Fibroblast of pulmonary artery (primary cell): ENCODE results near the gene NUTM1.

ENCODE experiments used
- DNase-seq: peaks from one replicate; pipeline ENCODE4 v3.0.0-alpha.2; 2010; ENCODE audit warnings: low read depth
- H3K4me3 ChIP-seq: replicated peaks from 2 replicates; pipeline ENCODE4 v1.5.1; 2011; ENCODE audit warnings: low read depth, mild to moderate bottlenecking, control low read depth, low read length, moderate library complexity
- TF ChIP-seq, protein P1 (sequence below): IDR thresholded peaks from 2 replicates; pipeline ENCODE4 v1.5.1; 2011; ENCODE audit warnings: mild to moderate bottlenecking, control low read depth, low read length, inconsistent platforms; ENCODE audit errors: missing control alignments

NUTM1 gene

DNA sequence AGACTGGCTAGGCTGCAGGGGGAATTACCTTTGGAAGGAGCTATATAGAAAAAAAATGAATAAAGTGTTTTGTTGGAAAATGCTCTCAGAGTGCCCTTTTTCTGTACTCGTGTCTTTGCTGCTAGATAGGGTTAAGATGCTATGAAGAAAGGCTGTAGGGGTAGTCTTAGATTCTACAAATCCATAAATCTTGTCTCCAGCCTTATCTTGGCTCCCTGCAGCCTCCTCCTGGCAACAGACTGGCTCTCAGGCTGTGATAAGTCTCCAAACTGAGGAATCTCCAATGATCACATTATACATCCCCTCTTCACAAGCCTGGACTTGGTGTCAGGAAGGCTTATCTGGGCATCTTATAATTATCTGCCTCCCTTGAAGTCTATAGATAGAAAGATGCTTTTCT is 14.5 kb downstream of the NUTM1 start:
- no peak overlapping the region for H3K4me3 ChIP-seq
- DNase-seq: no peak
- TF ChIP-seq, protein P1, sequence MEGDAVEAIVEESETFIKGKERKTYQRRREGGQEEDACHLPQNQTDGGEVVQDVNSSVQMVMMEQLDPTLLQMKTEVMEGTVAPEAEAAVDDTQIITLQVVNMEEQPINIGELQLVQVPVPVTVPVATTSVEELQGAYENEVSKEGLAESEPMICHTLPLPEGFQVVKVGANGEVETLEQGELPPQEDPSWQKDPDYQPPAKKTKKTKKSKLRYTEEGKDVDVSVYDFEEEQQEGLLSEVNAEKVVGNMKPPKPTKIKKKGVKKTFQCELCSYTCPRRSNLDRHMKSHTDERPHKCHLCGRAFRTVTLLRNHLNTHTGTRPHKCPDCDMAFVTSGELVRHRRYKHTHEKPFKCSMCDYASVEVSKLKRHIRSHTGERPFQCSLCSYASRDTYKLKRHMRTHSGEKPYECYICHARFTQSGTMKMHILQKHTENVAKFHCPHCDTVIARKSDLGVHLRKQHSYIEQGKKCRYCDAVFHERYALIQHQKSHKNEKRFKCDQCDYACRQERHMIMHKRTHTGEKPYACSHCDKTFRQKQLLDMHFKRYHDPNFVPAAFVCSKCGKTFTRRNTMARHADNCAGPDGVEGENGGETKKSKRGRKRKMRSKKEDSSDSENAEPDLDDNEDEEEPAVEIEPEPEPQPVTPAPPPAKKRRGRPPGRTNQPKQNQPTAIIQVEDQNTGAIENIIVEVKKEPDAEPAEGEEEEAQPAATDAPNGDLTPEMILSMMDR: no peak

DNA sequence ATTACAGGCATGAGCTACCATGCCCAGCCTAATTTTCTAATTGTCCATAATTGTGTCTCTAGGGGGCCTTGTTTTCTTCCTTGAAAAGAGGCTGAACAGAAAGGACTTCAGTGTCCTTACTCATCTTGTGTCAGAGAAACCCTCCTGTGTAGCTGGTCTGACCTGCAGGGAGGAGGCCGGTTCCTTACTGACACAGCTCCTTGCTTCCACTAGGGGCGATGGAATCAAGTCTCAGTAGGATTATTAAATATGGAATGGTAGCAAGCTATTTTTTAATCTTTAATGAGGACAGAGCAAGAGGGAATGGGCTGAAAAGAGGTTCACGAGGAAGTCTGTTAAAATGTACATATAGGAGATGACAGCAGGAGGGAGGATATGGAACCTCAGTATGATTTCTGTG is 15.3 kb downstream of the NUTM1 start:
- DNase-seq: no peak
- H3K4me3 ChIP-seq: no peak overlapping the region
- TF ChIP-seq, protein P1: peak; percentile 33

DNA sequence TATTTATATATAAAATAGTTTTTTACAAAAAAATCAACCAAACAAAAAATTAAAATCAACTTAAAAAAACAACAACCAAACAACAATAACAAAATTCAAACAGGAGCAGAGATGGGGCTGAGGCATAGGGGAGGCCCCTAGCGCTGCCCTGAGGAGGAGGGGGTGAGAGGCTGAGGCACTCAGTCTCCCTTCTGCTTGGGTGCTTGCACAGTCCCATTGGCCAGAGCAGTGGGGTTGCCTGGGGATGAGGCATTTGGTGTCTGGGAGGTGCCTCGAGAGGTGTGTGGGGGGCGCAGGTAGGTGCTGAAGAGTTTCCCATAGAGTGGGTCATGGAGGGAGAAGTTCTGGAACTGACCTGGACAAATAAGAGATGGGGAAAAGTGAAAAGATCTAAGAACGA is 15.8 kb downstream of the NUTM1 start:
- no peak for DNase-seq
- no peak overlapping the region for H3K4me3 ChIP-seq
- TF ChIP-seq, protein P1: no peak

DNA sequence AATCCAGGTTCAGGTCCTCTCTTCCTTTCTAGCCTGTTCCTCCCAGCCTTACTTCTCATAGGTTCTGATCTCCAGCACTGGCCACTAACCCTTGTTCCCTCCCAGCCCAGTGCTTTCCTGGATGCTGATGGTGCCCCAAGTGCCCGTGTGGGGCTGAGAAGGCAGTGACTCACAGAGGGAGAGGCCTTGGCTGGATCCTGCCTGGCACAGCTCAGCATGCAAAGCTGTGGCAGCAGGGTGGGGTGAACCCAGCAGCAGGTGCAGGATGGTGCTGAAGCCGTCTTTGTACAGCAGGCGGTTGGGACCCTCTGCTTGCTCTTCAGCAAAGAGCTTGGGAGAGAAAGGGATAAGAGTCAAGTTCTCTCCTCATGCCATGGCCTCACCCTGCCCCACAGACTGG is 16.3 kb downstream of the NUTM1 start:
- DNase-seq: no peak
- H3K4me3 ChIP-seq: no peak overlapping the region
- TF ChIP-seq, protein P1: no peak

DNA sequence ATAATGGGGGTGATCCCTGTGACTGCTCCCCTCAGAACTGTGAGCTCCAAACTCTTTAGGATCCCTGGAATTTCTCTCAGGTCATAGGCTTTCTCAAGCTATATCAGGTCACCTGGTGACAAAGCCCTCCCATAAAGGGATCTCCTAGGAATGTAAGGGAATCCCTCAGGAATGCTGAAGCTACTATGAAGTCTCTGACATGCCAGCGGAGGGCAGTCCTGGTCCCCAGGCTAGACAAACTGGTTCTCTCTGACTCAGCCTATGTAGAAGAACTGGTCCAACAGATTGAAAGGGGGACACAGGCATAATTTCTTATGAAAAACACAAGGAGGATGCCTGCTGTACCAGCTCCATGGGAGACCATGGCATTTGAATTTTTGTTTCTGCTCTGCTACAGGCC is 17.2 kb downstream of the NUTM1 start:
- DNase-seq: no peak
- TF ChIP-seq, protein P1: no peak

DNA sequence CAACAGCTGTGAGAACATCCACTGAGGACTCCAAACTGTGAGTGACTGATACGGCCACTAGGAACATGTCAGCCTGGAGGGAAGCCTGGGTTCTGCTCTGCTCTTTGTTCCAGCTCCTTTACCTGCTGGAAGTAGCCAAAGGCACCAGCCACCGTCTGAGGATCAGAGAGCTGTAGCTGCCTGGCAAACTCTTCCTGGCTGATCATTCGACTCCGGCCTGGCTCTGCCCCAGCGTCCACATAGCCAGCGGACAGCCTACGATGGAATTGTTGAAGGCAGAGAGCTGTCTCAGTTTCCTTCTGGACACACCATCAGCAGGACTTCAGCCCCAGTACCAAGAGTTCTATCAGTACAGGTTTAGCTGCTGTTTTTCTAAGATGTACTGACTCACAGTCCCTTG is 18.2 kb downstream of the NUTM1 start:
- TF ChIP-seq, protein P1: no peak
- no peak overlapping the region for H3K4me3 ChIP-seq
- no peak for DNase-seq

More for the DNA sequence above, 17.2 kb downstream of the NUTM1 start:
- H3K4me3 ChIP-seq: no peak overlapping the region

DNA sequence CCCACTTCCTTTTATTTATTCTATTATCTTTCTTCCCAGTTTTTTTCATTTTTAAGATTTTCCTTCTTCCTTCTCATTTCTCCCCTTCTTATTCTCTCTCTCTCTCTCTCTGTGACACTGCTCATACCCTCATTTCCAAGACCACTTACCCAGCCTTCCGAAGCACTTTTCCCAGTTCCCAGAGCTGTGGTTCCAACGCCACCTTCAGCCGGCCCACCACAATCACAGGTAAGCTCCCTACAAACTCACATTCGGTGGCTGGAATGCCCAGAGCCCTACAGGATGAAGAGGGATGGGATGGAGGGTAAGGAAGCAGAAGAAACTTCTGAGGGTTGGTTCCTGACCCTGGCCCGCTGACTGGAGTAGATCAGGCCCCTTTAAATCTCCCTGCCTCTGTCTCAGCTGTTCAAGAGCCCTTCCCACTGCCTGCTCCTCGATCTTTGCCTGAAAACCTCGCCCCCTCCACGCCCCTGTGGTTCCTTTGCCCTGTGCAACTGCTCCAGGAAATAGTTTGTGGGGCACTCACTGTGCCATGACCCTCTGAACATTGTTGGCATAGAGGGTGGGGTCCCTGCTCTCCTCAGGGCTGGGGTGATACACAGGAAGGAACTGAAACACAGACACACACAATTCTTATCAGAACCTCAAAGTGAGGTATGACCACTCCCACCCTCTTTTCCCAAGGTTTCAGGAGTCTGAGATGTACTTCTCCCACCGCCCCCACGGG is 19.1 kb downstream of the NUTM1 start:
- no peak for DNase-seq
- no peak overlapping the region for H3K4me3 ChIP-seq
- TF ChIP-seq, protein P1: no peak
